ENCODE results near the gene ATP9B. TPM values are rescaled to one million over a fixed set of nuclear protein-coding genes. Genes with fewer than 3 reads are reported as not detected.

The ATP9B gene
- total RNA-seq, 1 donor from 2014 or later, result 52.0 TPM

DNA sequence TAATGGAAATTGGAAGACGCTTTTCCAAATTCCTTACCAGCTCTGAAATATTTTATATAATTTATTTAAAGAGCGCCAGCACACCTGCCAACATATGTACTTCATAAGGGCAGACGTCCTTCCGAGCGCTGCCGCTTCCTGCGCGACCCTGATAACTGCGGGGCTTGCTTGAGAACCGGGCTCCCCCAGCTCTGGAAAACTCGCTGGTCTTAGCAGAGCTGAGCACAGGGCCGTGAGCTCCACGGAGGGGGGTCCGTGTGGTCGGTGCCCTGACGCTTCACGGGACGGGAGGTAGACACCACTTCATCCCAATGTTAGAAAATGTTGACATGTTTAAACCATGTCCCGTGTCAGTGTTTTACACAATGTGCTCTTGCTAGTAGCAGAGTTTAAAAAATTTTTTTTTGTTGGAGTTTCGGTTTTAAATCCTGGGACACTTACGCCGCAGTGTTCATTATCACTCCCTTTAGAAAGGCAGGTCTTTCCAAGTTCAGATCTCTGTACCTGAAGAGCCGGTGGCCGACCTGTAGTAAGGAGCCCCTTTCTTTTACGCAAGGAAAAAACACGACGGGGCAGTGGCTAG, 328.1 kb downstream of the ATP9B start:
- TF ChIP-seq, protein P1, sequence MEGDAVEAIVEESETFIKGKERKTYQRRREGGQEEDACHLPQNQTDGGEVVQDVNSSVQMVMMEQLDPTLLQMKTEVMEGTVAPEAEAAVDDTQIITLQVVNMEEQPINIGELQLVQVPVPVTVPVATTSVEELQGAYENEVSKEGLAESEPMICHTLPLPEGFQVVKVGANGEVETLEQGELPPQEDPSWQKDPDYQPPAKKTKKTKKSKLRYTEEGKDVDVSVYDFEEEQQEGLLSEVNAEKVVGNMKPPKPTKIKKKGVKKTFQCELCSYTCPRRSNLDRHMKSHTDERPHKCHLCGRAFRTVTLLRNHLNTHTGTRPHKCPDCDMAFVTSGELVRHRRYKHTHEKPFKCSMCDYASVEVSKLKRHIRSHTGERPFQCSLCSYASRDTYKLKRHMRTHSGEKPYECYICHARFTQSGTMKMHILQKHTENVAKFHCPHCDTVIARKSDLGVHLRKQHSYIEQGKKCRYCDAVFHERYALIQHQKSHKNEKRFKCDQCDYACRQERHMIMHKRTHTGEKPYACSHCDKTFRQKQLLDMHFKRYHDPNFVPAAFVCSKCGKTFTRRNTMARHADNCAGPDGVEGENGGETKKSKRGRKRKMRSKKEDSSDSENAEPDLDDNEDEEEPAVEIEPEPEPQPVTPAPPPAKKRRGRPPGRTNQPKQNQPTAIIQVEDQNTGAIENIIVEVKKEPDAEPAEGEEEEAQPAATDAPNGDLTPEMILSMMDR (IDR thresholded peaks at IDR 0.05; ENCODE audit: unreplicated experiment), result no peak
- no peak for DNase-seq (ENCODE audit: low spot score in 2 of 2, unreplicated experiment in 2 of 2)
- Mint-ChIP-seq H3K4me1 (peaks cover 20% of the 10 kb centered on the region), H3K9me3 (no peaks in the 10 kb centered on the region), H3K27ac (no peak overlapping the region), H3K36me3 (no peaks in the 10 kb centered on the region), H3K4me3 (no peak overlapping the region), H3K27me3 (ENCODE audit: low read depth) (peaks cover 60% of the 10 kb centered on the region)

- Mint-ChIP-seq H3K27me3 (ENCODE audit: low read depth) (peaks cover 52% of the 10 kb centered on the region), H3K4me1 (peaks cover 21% of the 10 kb centered on the region), H3K9me3 (no peaks in the 10 kb centered on the region), H3K4me3 (peak overlapping the region; percentile 59), H3K27ac (no peak overlapping the region), H3K36me3 (no peaks in the 10 kb centered on the region)
- DNase-seq (ENCODE audit: low spot score in 2 of 2, unreplicated experiment in 2 of 2), result no peak
- TF ChIP-seq, protein P1 (IDR thresholded peaks at IDR 0.05; ENCODE audit: unreplicated experiment), result no peak
Measured at GRCh38 chr18:79397830-79398761, 328.9 kb downstream of the ATP9B start.

GRCh38 chr18:79399275-79400081, 330.3 kb downstream of the ATP9B start:
- peaks cover 26% of the 10 kb centered on the region for H3K4me1 Mint-ChIP-seq
- no peak for DNase-seq (ENCODE audit: low spot score in 2 of 2, unreplicated experiment in 2 of 2)
- no peak overlapping the region for H3K27ac Mint-ChIP-seq
- peak overlapping the region; percentile 59 for H3K4me3 Mint-ChIP-seq
- H3K36me3 Mint-ChIP-seq, result no peaks in the 10 kb centered on the region
- TF ChIP-seq, protein P1 (IDR thresholded peaks at IDR 0.05; ENCODE audit: unreplicated experiment), result no peak
- peaks cover 45% of the 10 kb centered on the region for H3K27me3 Mint-ChIP-seq (ENCODE audit: low read depth)
- no peaks in the 10 kb centered on the region for H3K9me3 Mint-ChIP-seq

DNA sequence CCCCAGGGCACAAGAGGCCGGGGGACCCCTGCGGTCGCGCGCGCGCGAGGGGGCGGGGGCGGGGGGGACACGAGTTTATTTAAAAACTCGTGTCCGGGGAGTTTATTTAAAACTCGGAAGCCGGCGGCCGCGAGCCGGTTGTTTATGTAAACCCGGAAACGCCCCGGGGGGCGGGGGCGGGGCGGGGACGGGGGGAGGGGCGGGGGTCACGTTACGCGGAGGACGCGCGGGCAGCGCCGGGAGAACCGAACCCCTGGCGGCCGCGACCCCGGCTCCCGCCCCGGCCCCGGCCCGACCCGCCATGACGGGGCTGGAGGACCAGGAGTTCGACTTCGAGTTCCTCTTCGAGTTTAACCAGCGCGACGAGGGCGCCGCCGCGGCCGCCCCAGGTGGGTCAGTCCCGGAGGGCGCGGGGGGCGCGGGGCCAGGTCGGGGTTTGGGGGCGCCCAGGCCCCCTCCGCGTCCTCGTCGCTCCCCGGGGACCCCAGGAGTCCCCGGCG, 330.9 kb downstream of the ATP9B start:
- H3K4me1 Mint-ChIP-seq, result peaks cover 30% of the 10 kb centered on the region
- peaks cover 40% of the 10 kb centered on the region for H3K27me3 Mint-ChIP-seq (ENCODE audit: low read depth)
- no peaks in the 10 kb centered on the region for H3K9me3 Mint-ChIP-seq
- no peak for DNase-seq (ENCODE audit: low spot score in 2 of 2, unreplicated experiment in 2 of 2)
- no peaks in the 10 kb centered on the region for H3K36me3 Mint-ChIP-seq
- no peak overlapping the region for H3K4me3 Mint-ChIP-seq
- TF ChIP-seq, protein P1 (IDR thresholded peaks at IDR 0.05; ENCODE audit: unreplicated experiment), result no peak
- no peak overlapping the region for H3K27ac Mint-ChIP-seq

GRCh38 chr18:79400591-79401381, 331.6 kb downstream of the ATP9B start:
- no peak for DNase-seq (ENCODE audit: low spot score in 2 of 2, unreplicated experiment in 2 of 2)
- Mint-ChIP-seq H3K27ac (peak overlapping the region; percentile 82), H3K27me3 (ENCODE audit: low read depth) (peaks cover 39% of the 10 kb centered on the region), H3K9me3 (no peaks in the 10 kb centered on the region), H3K36me3 (no peaks in the 10 kb centered on the region), H3K4me1 (peaks cover 33% of the 10 kb centered on the region), H3K4me3 (peak overlapping the region; percentile 75)
- TF ChIP-seq, protein P1 (IDR thresholded peaks at IDR 0.05; ENCODE audit: unreplicated experiment), result no peak
